ENCODE measurements around the gene SLC35G6.
A peak's percentile ranks its signal among the peaks of the same experiment; 100 is the strongest.
"Not testable (repeated sequence)": the region's sequence is repeated elsewhere in the genome, so short reads cannot be mapped to it uniquely, and the experiment has no call there.

Gene SLC35G6

DNA sequence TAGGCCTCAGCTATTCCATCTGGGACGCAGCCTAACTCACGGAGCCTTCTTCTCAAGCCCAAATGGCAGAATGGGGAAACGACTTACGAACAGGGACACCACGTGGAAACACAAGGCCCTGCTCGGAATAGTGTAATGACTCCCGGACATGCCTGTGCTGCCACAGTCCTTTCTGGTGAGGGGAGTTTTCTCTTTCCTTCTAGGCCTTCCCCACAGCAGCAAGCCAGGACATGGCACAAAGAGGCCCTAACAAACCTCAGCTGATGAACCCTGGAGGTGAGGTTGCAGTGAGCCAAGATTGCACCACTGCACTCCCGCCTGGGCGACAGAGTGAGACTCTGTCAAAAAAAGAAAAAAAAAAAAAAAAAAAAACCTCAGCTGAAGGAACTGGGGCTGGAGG lies 17.2 kb upstream of the SLC35G6 start:
- no peaks in the 10 kb centered on the region for H3K9me3 ChIP-seq (replicated peaks; ENCODE audit: low read length)
- no peak overlapping the region for H3K9ac ChIP-seq (ENCODE audit: low read depth, low read length)
- peaks cover 18% of the 10 kb centered on the region for H3K4me1 ChIP-seq (ENCODE audit: control insufficient read depth, insufficient read depth, low read length)
- H3K4me3 ChIP-seq (ENCODE audit: low read length), result no peak overlapping the region
- no peak overlapping the region for H3K4me2 ChIP-seq (ENCODE audit: low read length)
- peaks cover 36% of the 10 kb centered on the region for H3K36me3 ChIP-seq (ENCODE audit: insufficient read depth, low read length)
- no peaks in the 10 kb centered on the region for H3K27me3 ChIP-seq (ENCODE audit: control insufficient read depth, insufficient read depth, low read length)

GRCh38 chr17:7465597-7466275 lies 15.5 kb upstream of the SLC35G6 start:
- H3K9ac ChIP-seq (ENCODE audit: low read depth, low read length), result peak overlapping the region; percentile 51
- no peak overlapping the region for H3K4me2 ChIP-seq (ENCODE audit: low read length)

DNA sequence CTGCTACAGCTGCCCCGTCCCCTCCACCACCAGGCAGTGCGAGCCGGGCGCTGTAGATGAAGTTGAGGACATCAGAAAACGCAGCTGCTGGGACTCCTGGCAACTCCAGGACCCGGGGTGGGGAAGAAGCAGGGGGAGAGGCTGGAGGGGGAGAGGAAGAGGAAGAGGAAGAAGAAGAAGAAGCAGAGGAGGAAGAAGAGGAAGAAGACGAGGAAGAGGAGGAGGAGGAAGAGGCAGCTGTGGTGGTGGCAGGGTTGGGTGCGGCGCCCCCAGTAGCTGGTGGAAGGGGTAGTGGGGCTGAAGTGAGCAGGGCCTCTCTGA lies 15.0 kb upstream of the SLC35G6 start:
- H3K9ac ChIP-seq (ENCODE audit: low read depth, low read length), result peak overlapping the region; percentile 51
- peaks cover 36% of the 10 kb centered on the region for H3K36me3 ChIP-seq (ENCODE audit: insufficient read depth, low read length)
- peak overlapping the region; percentile 54 for H3K4me3 ChIP-seq (ENCODE audit: low read length)
- H3K9me3 ChIP-seq (replicated peaks; ENCODE audit: low read length), result no peaks in the 10 kb centered on the region
- H3K4me2 ChIP-seq (ENCODE audit: low read length), result peak overlapping the region; percentile 65
- H3K27me3 ChIP-seq (ENCODE audit: control insufficient read depth, insufficient read depth, low read length), result no peaks in the 10 kb centered on the region
- peaks cover 18% of the 10 kb centered on the region for H3K4me1 ChIP-seq (ENCODE audit: control insufficient read depth, insufficient read depth, low read length)

More at GRCh38 chr17:7465597-7466275, 15.5 kb upstream of the SLC35G6 start:
- H3K36me3 ChIP-seq (ENCODE audit: insufficient read depth, low read length), result peaks cover 36% of the 10 kb centered on the region
- no peak overlapping the region for H3K4me3 ChIP-seq (ENCODE audit: low read length)
- H3K9me3 ChIP-seq (replicated peaks; ENCODE audit: low read length), result no peaks in the 10 kb centered on the region
- H3K4me1 ChIP-seq (ENCODE audit: control insufficient read depth, insufficient read depth, low read length), result peaks cover 18% of the 10 kb centered on the region
- H3K27me3 ChIP-seq (ENCODE audit: control insufficient read depth, insufficient read depth, low read length), result no peaks in the 10 kb centered on the region

- H3K36me3 ChIP-seq (ENCODE audit: insufficient read depth, low read length), result peaks cover 36% of the 10 kb centered on the region
- peak overlapping the region; percentile 51 for H3K9ac ChIP-seq (ENCODE audit: low read depth, low read length)
- peak overlapping the region; percentile 54 for H3K4me3 ChIP-seq (ENCODE audit: low read length)
- no peaks in the 10 kb centered on the region for H3K27me3 ChIP-seq (ENCODE audit: control insufficient read depth, insufficient read depth, low read length)
- H3K9me3 ChIP-seq (replicated peaks; ENCODE audit: low read length), result no peaks in the 10 kb centered on the region
- H3K4me1 ChIP-seq (ENCODE audit: control insufficient read depth, insufficient read depth, low read length), result peaks cover 18% of the 10 kb centered on the region
- H3K4me2 ChIP-seq (ENCODE audit: low read length), result peak overlapping the region; percentile 65
Observed at GRCh38 chr17:7466639-7467341, 14.5 kb upstream of the SLC35G6 start.

- Histone ChIP-seq H3K4me2 (ENCODE audit: low read length) (no peak overlapping the region), H3K27me3 (ENCODE audit: control insufficient read depth, insufficient read depth, low read length) (no peaks in the 10 kb centered on the region), H3K4me3 (ENCODE audit: low read length) (no peak overlapping the region), H3K4me1 (ENCODE audit: control insufficient read depth, insufficient read depth, low read length) (peaks cover 18% of the 10 kb centered on the region), H3K9ac (ENCODE audit: low read depth, low read length) (no peak overlapping the region), H3K36me3 (ENCODE audit: insufficient read depth, low read length) (peaks cover 29% of the 10 kb centered on the region), H3K9me3 (replicated peaks; ENCODE audit: low read length) (no peaks in the 10 kb centered on the region)
Observed at GRCh38 chr17:7467498-7467897, 13.7 kb upstream of the SLC35G6 start.

DNA sequence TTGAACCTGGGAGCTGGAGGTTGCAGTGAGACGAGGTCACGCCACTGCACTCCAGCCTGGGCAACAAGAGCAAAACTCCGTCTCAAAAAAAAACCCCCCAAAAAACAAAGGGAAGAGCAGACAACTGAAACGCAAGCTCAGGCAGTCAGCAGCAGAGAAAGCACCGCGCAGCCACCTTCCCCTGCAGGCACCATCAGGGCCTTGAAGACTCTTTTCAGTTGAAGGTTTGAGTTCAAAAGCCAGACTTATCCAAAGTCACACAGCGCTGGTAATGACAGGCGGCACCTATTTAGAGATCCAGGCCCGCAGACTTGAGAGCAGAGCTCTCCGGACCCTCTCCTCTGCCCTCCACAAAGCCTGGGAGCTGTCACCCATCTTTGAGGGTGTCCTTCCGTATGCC lies 13.0 kb upstream of the SLC35G6 start:
- H3K9me3 ChIP-seq (replicated peaks; ENCODE audit: low read length), result no peaks in the 10 kb centered on the region
- peaks cover 21% of the 10 kb centered on the region for H3K36me3 ChIP-seq (ENCODE audit: insufficient read depth, low read length)

DNA sequence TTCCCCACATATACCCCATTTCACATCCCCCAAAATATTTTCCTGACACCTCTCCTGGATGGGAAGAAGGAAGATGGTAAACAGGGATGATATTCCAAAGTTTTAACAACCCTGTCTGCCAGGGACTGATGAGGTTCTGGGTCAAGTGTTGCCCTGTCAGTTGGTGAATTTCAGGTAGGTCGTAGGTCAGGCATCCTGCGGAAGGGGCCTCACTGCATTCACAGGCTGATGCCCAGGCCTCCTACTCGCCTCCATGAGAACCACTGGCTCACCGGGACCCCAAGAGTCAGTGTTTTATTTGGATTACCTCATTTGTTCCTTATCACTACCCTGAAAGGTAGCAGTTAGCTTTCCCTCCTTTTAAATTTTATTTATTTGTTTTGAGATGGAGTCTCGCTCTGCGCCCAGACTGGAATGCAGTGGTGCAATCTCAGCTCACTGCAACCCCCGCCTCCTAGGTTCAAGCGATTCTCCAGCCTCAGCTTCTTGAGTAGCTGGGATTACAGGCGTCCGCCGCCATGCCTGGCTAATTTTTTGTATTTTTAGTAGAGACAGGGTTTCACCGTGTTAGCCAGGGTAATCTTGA lies 12.3 kb upstream of the SLC35G6 start:
- no peak overlapping the region for H3K4me3 ChIP-seq (ENCODE audit: low read length)
- no peaks in the 10 kb centered on the region for H3K9me3 ChIP-seq (replicated peaks; ENCODE audit: low read length)
- peaks cover 18% of the 10 kb centered on the region for H3K4me1 ChIP-seq (ENCODE audit: control insufficient read depth, insufficient read depth, low read length)
- no peaks in the 10 kb centered on the region for H3K27me3 ChIP-seq (ENCODE audit: control insufficient read depth, insufficient read depth, low read length)
- no peak overlapping the region for H3K9ac ChIP-seq (ENCODE audit: low read depth, low read length)
- no peak overlapping the region for H3K4me2 ChIP-seq (ENCODE audit: low read length)
- H3K36me3 ChIP-seq (ENCODE audit: insufficient read depth, low read length), result peaks cover 16% of the 10 kb centered on the region

More for the DNA sequence above, 13.0 kb upstream of the SLC35G6 start:
- Histone ChIP-seq H3K4me2 (ENCODE audit: low read length) (no peak overlapping the region), H3K27me3 (ENCODE audit: control insufficient read depth, insufficient read depth, low read length) (no peaks in the 10 kb centered on the region), H3K4me3 (ENCODE audit: low read length) (no peak overlapping the region), H3K4me1 (ENCODE audit: control insufficient read depth, insufficient read depth, low read length) (peaks cover 18% of the 10 kb centered on the region), H3K9ac (ENCODE audit: low read depth, low read length) (no peak overlapping the region)

DNA sequence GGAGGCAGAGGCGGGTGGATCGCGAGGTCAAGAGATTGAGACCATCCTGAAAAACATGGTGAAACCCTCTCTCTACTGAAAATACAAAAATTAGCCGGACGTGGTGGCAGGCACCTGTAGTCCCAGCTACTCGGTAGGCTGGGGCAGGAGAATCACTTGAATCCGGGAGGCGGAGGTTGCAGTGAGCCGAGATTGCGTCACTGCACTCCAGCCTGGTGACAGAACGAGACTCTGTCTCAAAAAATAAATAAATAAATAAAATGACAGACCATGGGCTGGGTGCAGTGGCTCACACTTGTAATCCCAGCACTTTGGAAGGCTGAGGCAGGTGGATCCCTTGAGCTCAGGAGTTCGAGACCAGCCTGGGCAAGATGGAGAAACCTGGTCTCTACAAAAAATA lies 11.4 kb upstream of the SLC35G6 start:
- H3K36me3 ChIP-seq (ENCODE audit: insufficient read depth, low read length), result peaks cover 16% of the 10 kb centered on the region

GRCh38 chr17:7470457-7470973 lies 10.7 kb upstream of the SLC35G6 start:
- not testable (repeated sequence) for H3K9ac ChIP-seq (ENCODE audit: low read depth, low read length); H3K4me3 ChIP-seq (ENCODE audit: low read length); H3K27me3 ChIP-seq (ENCODE audit: control insufficient read depth, insufficient read depth, low read length); H3K9me3 ChIP-seq (replicated peaks; ENCODE audit: low read length); H3K4me2 ChIP-seq (ENCODE audit: low read length)
- H3K4me1 ChIP-seq (ENCODE audit: control insufficient read depth, insufficient read depth, low read length), result peaks cover 18% of the 10 kb centered on the region
- H3K36me3 ChIP-seq (ENCODE audit: insufficient read depth, low read length), result peaks cover 14% of the 10 kb centered on the region

More for the DNA sequence above, 11.4 kb upstream of the SLC35G6 start:
- H3K4me1 ChIP-seq (ENCODE audit: control insufficient read depth, insufficient read depth, low read length), result peaks cover 18% of the 10 kb centered on the region
- H3K9ac ChIP-seq (ENCODE audit: low read depth, low read length); H3K4me3 ChIP-seq (ENCODE audit: low read length); H3K27me3 ChIP-seq (ENCODE audit: control insufficient read depth, insufficient read depth, low read length); H3K9me3 ChIP-seq (replicated peaks; ENCODE audit: low read length); H3K4me2 ChIP-seq (ENCODE audit: low read length): not testable (repeated sequence)

- no peak overlapping the region for H3K9ac ChIP-seq (ENCODE audit: low read depth, low read length)
- no peak overlapping the region for H3K4me2 ChIP-seq (ENCODE audit: low read length)
- H3K36me3 ChIP-seq (ENCODE audit: insufficient read depth, low read length), result peaks cover 11% of the 10 kb centered on the region
- H3K27me3 ChIP-seq (ENCODE audit: control insufficient read depth, insufficient read depth, low read length), result no peaks in the 10 kb centered on the region
- H3K4me3 ChIP-seq (ENCODE audit: low read length), result no peak overlapping the region
- H3K4me1 ChIP-seq (ENCODE audit: control insufficient read depth, insufficient read depth, low read length), result peaks cover 20% of the 10 kb centered on the region
- H3K9me3 ChIP-seq (replicated peaks; ENCODE audit: low read length), result no peaks in the 10 kb centered on the region
Observed at GRCh38 chr17:7471729-7472128, 9.5 kb upstream of the SLC35G6 start.

DNA sequence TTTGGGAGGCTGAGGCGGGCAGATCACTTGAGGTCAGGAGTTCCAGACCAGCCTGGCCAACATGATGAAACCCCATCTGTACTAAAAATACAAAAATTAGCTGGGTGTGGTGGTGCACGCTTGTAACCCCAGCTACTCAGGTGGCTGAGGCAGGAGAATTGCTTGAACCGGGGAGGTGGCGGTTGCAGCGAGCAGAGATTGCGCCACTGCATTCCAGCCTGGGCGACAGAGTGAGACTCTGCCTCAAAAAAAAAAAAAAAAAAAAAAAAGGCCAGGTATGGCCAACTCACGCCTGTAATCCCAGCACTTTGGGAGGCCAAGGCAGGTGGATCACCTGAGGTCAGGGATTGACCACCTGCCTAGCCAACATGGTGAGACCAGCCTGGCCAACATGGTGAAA lies 6.5 kb upstream of the SLC35G6 start:
- H3K4me1 ChIP-seq (ENCODE audit: control insufficient read depth, insufficient read depth, low read length), result peaks cover 34% of the 10 kb centered on the region
- not testable (repeated sequence) for H3K9ac ChIP-seq (ENCODE audit: low read depth, low read length); H3K9me3 ChIP-seq (replicated peaks; ENCODE audit: low read length); H3K4me2 ChIP-seq (ENCODE audit: low read length); H3K36me3 ChIP-seq (ENCODE audit: insufficient read depth, low read length); H3K4me3 ChIP-seq (ENCODE audit: low read length); H3K27me3 ChIP-seq (ENCODE audit: control insufficient read depth, insufficient read depth, low read length)
